GM19238 (cell line): ENCODE measurements around the gene HCFC2.
"Not testable (repeated sequence)": the region's sequence is repeated elsewhere in the genome, so short reads cannot be mapped to it uniquely, and the experiment has no call there.

Experiments used
- DNase-seq: peaks from one replicate; pipeline ENCODE4 v3.0.0; 2011; ENCODE audit warnings: low spot score; ENCODE audit not compliant: insufficient read length

The HCFC2 gene

DNA sequence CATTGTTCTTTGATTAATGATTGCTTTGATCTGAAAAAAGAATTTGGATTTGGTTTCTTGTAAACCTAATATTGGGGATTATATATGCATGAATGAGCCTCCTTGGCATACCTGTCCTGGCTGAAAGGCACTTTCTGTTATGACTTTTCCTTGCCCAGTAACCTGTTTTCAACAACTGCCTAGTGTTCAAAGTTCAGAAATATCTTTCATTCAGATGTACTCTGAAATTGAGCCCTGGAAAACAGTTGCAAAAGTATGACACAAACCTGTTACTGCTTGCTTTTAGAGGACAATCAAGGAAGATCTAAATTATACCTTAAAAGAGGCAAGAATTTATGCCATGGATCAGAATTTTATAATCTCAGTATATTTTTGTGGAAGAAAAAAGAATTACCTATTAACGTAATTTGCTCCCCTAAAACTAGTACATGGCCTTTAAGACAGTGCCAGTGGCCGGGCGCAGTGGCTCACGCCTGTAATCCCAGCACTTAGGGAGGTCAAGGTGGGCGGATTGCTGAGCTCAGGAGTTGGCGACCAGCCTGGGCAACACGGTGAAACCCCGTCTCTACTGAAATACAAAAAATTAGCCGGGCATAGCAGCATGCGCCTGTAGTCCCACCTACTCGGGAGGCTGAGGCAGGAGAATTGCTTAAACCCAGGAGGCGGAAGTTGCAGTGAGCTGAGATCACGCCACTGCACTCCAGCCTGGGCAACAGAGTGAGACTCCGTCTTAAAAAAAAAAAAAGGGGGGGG is 50.7 kb downstream of the HCFC2 start:
- not testable (repeated sequence) for DNase-seq

DNA sequence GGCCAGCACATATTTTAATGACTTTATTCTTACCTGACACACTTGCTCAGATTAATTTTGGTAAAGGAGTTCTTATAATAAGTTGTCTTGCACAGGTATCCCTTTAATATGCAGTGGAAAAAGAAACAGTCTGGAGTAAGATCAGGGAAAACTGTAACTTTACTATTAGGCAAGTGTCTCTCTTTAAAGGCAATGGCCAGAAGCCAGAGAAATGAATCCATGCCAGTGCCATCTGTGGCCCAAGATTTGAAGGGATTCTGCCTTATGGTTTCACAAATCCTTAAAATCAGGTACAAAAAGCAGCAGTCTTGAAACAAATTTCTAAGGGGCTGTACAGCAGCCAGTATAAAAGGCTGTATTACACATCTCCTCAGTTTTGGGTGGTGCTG is 51.2 kb downstream of the HCFC2 start:
- DNase-seq, result no peak

GRCh38 chr12:104121001-104121400 is 56.7 kb downstream of the HCFC2 start:
- no peak for DNase-seq

GRCh38 chr12:104122298-104122697 is 58.0 kb downstream of the HCFC2 start:
- DNase-seq, result no peak

- no peak for DNase-seq
Measured at GRCh38 chr12:104126548-104126947, 62.2 kb downstream of the HCFC2 start.

DNA sequence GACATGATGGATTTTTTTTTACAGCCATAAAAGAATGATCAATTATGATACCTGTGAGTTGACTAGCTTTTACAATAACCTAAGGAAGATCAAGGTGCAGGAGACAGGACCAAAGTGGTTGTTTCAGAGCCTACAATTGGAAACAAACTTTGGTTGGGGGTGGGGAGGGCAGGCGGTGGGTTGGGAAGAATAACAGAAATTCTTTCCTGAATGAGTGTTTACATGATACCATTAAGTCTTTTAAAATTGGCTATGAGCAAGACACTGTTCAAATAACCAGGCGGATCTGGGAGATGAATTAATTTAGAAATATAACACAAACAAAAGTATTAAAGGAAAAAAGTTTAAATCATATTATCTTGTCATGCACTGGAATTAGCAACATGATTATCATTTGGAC is 66.4 kb downstream of the HCFC2 start:
- DNase-seq, result no peak

- no peak for DNase-seq
Measured at GRCh38 chr12:104131609-104132008, 67.3 kb downstream of the HCFC2 start.

GRCh38 chr12:104132351-104132956 is 68.1 kb downstream of the HCFC2 start:
- no peak for DNase-seq

DNA sequence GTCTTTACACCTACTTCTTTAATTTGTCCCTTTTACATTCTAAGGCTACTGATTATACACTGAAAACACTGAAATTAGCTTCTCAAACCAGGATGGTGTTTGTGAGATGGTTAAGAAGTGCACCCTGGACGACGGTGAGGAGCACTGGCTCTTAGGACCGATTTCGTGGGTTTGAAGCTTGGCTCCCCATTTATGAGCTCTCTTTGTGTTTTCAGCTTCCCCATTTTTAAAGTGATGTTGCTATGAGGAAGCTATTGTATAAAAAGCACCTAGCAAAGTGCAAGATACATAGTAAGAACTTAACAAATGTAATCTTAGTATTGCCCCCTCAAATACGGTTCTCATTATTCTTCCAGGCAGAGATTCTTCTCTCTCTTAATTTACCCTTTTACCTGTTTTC is 69.0 kb downstream of the HCFC2 start:
- DNase-seq, result no peak

- DNase-seq, result no peak
Measured at GRCh38 chr12:104133866-104134265, 69.5 kb downstream of the HCFC2 start.

DNA sequence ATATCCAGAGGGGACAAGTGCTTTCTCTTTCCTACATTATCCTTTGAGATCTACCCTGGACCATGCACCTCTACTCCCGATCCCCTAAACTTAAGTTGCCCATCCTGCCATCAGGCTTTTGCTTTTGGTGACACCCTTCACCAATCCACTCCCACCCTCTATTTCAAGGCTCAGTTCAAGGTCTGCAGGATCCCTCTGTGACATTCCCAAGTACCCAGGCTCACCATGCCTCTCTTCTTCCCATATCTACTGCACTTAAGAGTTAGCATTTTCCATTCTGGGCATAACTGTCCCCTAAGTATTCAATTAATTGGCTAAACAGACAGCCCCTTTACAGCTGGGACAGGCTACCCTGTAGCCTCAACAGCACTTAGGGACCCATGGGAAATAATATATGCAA is 70.6 kb downstream of the HCFC2 start:
- no peak for DNase-seq

DNA sequence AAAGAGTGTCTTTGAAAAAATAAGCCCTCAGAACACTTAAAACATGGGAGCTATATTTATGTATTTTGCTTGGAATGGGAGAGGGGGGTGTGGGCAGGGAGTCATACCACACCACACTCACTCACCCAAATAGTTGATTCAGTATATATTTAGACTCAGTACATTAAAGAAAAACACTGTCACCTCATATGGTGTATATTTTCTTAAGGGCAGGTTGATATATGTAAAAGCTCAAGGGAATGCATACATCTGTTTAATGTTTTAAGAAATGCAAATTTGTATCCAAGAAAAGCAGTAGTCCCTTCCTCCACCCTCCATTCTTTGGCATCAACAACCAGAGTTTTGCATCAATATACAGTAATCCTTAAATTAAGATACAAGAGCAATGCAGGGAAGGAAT is 72.2 kb downstream of the HCFC2 start:
- DNase-seq, result no peak

- peak; percentile 36 for DNase-seq
Measured at GRCh38 chr12:104137001-104137901, 72.9 kb downstream of the HCFC2 start.

DNA sequence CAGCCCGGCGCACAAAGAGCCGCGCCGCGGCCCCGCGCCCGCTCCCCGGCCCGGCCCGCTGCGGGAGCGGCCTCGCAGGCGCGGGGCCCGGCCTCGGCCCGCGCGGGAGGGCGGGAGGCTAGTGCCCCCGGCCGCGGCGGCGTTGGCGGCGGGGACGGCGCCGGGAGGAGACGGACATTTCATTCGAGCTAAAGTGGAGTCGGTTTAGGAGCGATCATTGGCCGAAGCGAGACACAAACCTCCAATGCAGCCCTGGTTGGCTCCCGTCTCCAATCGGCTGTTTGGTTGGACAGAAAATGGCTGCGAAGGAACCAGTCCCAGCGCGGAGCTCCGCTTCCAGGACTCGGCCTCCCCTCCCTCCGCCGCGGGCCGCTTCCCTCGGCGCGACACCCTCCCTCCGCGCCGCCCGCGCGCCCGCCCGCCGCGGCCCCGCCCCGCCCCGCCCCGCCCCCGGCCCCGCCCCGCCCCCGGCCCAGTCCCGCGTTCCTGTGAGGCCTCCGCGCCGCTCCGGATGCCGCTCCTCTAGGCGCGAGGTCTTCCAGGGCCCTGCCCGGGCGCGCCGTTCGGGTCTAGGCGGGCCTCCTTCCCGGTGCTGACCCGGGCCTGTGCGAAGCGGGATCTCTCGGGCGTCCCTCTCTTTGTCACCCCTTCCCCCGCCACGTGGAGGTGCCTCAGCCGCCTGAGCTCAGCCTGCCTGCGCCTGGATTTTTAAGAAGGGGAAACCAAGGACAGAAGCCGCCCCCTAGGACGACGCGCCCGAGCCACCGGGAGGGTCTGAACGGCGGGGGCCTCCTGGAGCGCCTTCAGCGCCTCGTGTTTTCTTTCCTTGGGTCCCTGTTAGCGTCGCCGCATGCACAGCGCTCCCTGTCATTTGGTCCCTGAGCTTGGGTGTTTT is 73.8 kb downstream of the HCFC2 start, which contains the start of gene NFYB:
TSS of gene NFYB (minus strand) at position 309 of the 895 bp plus-strand sequence. CDS start 2,757 bp downstream, outside the sequence.
- peak; percentile 98 for DNase-seq

- DNase-seq, result no peak
Measured at GRCh38 chr12:104138797-104139152, 74.4 kb downstream of the HCFC2 start.

DNA sequence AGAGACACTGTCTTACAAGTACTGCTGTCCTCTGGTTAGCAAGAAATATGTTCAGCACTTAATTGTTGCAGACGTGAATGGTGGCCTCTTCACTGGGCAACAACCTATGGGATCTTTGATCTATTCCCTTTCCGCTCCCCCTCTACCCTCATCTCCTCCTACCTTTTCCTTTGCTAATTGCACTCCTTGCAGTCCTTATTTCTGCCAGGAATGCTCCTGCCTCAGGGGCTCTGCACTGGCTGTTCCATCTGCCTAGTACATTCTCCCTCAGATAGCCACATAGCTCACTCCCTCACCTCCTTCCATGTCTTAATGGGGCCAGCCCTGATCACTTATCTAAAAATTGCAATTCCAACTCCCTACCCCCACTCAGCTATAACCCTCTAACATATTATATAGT is 78.2 kb downstream of the HCFC2 start:
- no peak for DNase-seq

DNA sequence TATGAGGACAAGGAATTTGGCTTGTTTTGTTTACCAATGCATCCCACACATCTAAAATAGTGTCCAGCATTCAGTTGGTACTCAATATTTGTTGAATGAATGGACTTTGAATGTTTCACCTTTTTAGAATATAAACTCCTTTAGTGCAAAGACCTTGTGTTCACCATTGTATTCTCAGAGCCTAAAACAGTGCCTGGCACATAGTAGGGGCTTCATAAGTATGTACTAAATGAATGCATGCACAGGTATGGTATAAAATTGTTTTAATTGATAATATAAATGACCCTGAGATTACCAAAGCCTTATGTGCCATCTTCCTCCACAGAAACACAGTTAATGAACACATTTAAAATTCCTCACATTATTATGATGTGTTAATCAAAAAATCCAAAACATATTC is 78.7 kb downstream of the HCFC2 start:
- DNase-seq, result no peak

DNA sequence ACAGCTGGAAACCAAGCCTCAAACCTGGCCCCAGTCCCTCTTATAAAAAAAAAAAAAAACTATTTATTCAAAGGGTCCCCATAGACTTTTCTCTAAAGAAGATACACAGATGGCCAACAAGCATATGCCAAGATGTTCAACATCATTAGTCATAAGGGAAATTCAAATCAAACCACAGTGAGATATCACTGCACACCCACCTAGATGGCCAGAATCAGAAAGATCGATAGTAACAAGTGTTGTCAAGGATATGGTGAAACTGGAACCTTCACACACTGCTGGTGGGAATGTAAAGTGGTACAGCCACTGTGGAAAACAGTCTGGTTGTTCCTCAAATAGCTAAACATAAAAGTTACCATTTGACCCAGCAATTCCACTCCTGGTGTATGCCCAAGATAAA is 79.6 kb downstream of the HCFC2 start:
- DNase-seq, result no peak

GRCh38 chr12:104147346-104147745 is 83.0 kb downstream of the HCFC2 start:
- DNase-seq, result no peak

- DNase-seq, result no peak
Measured at GRCh38 chr12:104150416-104150815, 86.1 kb downstream of the HCFC2 start.

GRCh38 chr12:104152685-104153241 is 88.4 kb downstream of the HCFC2 start:
- no peak for DNase-seq
